ENCODE results near the gene NUMB. TPM values are rescaled to one million over a fixed set of nuclear protein-coding genes. Genes with fewer than 3 reads are reported as not detected.
A peak's percentile ranks its signal among the peaks of the same experiment; 100 is the strongest.

NUMB gene
- total and polyA plus RNA-seq, 2 of the 4 experiments (the other 2 are of a cell fraction), result 45.9 to 114 TPM

DNA sequence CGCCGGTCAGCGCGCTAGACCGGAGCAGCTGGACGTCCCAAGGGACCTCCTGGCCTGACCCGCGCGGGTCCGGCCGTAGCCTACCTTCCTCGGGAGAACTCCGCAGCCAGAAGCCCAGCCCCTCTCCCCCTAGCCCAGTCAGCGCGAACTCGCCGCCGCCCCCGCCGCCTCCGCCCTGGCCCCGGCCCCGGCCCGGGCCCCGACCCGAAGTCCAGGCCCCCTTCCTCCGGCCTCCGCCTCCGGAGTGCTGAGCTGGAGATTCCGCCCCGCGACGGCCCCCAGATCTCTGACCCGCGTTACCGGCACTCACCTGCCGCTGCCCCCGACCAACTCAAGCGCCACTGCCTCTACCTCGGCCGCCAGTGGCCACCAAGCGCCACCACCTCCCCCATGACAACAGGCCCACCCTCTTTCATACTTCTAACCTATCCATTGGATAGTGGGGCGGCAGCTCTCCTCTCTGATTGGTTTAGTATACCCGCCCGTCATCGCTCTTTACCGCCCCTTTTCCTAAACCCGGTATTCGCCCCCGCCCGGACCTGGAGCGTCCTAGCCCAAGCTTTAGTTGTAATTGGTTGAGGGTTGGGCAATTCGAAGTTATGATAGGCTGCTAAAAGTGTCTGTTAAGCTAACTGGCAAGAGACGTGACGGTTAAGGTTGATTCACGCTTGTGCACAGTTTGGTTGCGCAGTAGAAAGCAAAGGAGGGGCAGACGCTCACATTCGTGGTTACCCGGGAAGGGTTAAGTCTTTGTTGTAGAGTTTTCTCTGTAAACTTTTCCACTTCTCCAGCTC lies at the start of gene NUMB (continued):
- TF ChIP-seq, protein P1, sequence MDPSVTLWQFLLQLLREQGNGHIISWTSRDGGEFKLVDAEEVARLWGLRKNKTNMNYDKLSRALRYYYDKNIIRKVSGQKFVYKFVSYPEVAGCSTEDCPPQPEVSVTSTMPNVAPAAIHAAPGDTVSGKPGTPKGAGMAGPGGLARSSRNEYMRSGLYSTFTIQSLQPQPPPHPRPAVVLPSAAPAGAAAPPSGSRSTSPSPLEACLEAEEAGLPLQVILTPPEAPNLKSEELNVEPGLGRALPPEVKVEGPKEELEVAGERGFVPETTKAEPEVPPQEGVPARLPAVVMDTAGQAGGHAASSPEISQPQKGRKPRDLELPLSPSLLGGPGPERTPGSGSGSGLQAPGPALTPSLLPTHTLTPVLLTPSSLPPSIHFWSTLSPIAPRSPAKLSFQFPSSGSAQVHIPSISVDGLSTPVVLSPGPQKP (IDR thresholded peaks at IDR 0.05; ENCODE audit: borderline replicate concordance, low read depth, low read length), result no peak
- TF ChIP-seq, protein P2, sequence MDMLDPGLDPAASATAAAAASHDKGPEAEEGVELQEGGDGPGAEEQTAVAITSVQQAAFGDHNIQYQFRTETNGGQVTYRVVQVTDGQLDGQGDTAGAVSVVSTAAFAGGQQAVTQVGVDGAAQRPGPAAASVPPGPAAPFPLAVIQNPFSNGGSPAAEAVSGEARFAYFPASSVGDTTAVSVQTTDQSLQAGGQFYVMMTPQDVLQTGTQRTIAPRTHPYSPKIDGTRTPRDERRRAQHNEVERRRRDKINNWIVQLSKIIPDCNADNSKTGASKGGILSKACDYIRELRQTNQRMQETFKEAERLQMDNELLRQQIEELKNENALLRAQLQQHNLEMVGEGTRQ (IDR thresholded peaks at IDR 0.05; ENCODE audit: low read depth, low read length), result no peak
- TF ChIP-seq FOS (IDR thresholded peaks at IDR 0.05; ENCODE audit: low read depth, low read length) (peak; percentile 79; the same call in 1 of the 2 replicates), RAD21 (IDR thresholded peaks at IDR 0.05; ENCODE audit: low read length) (no peak)

Measured in IMR-90 (cell line).